Measurements from ENCODE around the gene KLHL22. TPM values are rescaled to one million over a fixed set of nuclear protein-coding genes. Genes with fewer than 3 reads are reported as not detected.

Gene KLHL22
- total and polyA plus RNA-seq, 2 donors = 11.0 to 14.2 TPM

GRCh38 chr22:20526628-20527355, 31.2 kb upstream of the KLHL22 start:
- Histone ChIP-seq H3K36me3 (ENCODE audit: control insufficient read depth in 2 of 2, insufficient read depth in 2 of 2, low read length in 1 of 2) (peaks cover 37 to 45% of the 10 kb centered on the region in 2 donors), H3K4me1 (ENCODE audit: control insufficient read depth in 2 of 2, insufficient read depth in 2 of 2, low read length in 2 of 2) (peaks cover 25 to 54% of the 10 kb centered on the region in 2 donors), H3K27ac (ENCODE audit: low read depth in 1 of 2, low read length in 1 of 2) (no peak overlapping the region), H3K9me3 (ENCODE audit: control insufficient read depth in 2 of 2, insufficient read depth in 1 of 2, low read length in 1 of 2) (no peaks in the 10 kb centered on the region), H3K27me3 (ENCODE audit: control insufficient read depth in 2 of 2, insufficient read depth in 1 of 2, low read length in 1 of 2) (no peaks in the 10 kb centered on the region), H3K4me3 (ENCODE audit: low read length in 2 of 2) (no peak overlapping the region)
- no peak for DNase-seq (ENCODE audit: low read depth in 6 of 9, low spot score in 9 of 9)
- WGBS = 96% methylated on average over 6 of the region's 6 CpGs

DNA sequence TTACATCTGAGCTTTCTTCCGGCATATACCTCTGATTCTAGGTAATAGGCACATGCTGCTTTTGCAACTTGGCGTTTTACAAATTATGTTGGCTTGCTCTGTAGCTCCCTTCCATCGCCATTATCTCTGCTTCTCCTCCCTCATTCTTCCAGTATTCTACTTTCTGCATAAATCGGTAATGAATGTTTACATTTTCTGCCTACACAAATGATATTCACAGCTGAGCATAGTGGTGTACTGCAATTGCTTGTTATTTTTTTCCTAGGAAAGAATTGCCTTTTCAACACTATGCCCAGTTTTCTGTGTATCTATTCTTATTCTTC, 30.7 kb upstream of the KLHL22 start:
- H3K36me3 ChIP-seq (ENCODE audit: control insufficient read depth in 2 of 2, insufficient read depth in 2 of 2, low read length in 1 of 2) = peaks cover 38 to 43% of the 10 kb centered on the region in 2 donors
- no peak overlapping the region for H3K27ac ChIP-seq (ENCODE audit: low read depth in 1 of 2, low read length in 1 of 2)
- peaks cover 21 to 49% of the 10 kb centered on the region in 2 donors for H3K4me1 ChIP-seq (ENCODE audit: control insufficient read depth in 2 of 2, insufficient read depth in 2 of 2, low read length in 2 of 2)
- H3K27me3 ChIP-seq (ENCODE audit: control insufficient read depth in 2 of 2, insufficient read depth in 1 of 2, low read length in 1 of 2) = no peaks in the 10 kb centered on the region
- H3K4me3 ChIP-seq (ENCODE audit: low read length in 2 of 2) = no peak overlapping the region
- 98% methylated on average over 4 of the region's 4 CpGs for WGBS
- H3K9me3 ChIP-seq (ENCODE audit: control insufficient read depth in 2 of 2, insufficient read depth in 1 of 2, low read length in 1 of 2) = no peaks in the 10 kb centered on the region
- DNase-seq (ENCODE audit: low read depth in 6 of 9, low spot score in 9 of 9) = no peak

GRCh38 chr22:20525048-20525447, 29.5 kb upstream of the KLHL22 start:
- Histone ChIP-seq H3K27me3 (ENCODE audit: control insufficient read depth in 2 of 2, insufficient read depth in 1 of 2, low read length in 1 of 2) (no peaks in the 10 kb centered on the region), H3K27ac (ENCODE audit: low read depth in 1 of 2, low read length in 1 of 2) (no peak overlapping the region), H3K4me3 (ENCODE audit: low read length in 2 of 2) (no peak overlapping the region), H3K36me3 (ENCODE audit: control insufficient read depth in 2 of 2, insufficient read depth in 2 of 2, low read length in 1 of 2) (peaks cover 39 to 40% of the 10 kb centered on the region in 2 donors), H3K4me1 (ENCODE audit: control insufficient read depth in 2 of 2, insufficient read depth in 2 of 2, low read length in 2 of 2) (peaks cover 21 to 37% of the 10 kb centered on the region in 2 donors), H3K9me3 (ENCODE audit: control insufficient read depth in 2 of 2, insufficient read depth in 1 of 2, low read length in 1 of 2) (no peaks in the 10 kb centered on the region)
- no peak for DNase-seq (ENCODE audit: low read depth in 6 of 9, low spot score in 9 of 9)
- WGBS = 97% methylated on average over 7 of the region's 7 CpGs

- Histone ChIP-seq H3K4me1 (ENCODE audit: control insufficient read depth in 2 of 2, insufficient read depth in 2 of 2, low read length in 2 of 2) (peaks cover 21 to 37% of the 10 kb centered on the region in 2 donors), H3K36me3 (ENCODE audit: control insufficient read depth in 2 of 2, insufficient read depth in 2 of 2, low read length in 1 of 2) (peaks cover 46 to 49% of the 10 kb centered on the region in 2 donors), H3K9me3 (ENCODE audit: control insufficient read depth in 2 of 2, insufficient read depth in 1 of 2, low read length in 1 of 2) (no peaks in the 10 kb centered on the region), H3K4me3 (ENCODE audit: low read length in 2 of 2) (no peak overlapping the region), H3K27me3 (ENCODE audit: control insufficient read depth in 2 of 2, insufficient read depth in 1 of 2, low read length in 1 of 2) (no peaks in the 10 kb centered on the region), H3K27ac (ENCODE audit: low read depth in 1 of 2, low read length in 1 of 2) (peak overlapping the region in 1 of 2 donors; percentile 68)
- peak in 1 of 9 donors; percentile 52 for DNase-seq (ENCODE audit: low read depth in 6 of 9, low spot score in 9 of 9)
- 1% methylated on average over 1 of the region's 1 CpG for WGBS
Observed at GRCh38 chr22:20524004-20524481, 28.4 kb upstream of the KLHL22 start.

GRCh38 chr22:20523086-20523983, 27.7 kb upstream of the KLHL22 start:
- Histone ChIP-seq H3K4me1 (ENCODE audit: control insufficient read depth in 2 of 2, insufficient read depth in 2 of 2, low read length in 2 of 2) (peaks cover 21 to 37% of the 10 kb centered on the region in 2 donors), H3K4me3 (ENCODE audit: low read length in 2 of 2) (no peak overlapping the region)

DNA sequence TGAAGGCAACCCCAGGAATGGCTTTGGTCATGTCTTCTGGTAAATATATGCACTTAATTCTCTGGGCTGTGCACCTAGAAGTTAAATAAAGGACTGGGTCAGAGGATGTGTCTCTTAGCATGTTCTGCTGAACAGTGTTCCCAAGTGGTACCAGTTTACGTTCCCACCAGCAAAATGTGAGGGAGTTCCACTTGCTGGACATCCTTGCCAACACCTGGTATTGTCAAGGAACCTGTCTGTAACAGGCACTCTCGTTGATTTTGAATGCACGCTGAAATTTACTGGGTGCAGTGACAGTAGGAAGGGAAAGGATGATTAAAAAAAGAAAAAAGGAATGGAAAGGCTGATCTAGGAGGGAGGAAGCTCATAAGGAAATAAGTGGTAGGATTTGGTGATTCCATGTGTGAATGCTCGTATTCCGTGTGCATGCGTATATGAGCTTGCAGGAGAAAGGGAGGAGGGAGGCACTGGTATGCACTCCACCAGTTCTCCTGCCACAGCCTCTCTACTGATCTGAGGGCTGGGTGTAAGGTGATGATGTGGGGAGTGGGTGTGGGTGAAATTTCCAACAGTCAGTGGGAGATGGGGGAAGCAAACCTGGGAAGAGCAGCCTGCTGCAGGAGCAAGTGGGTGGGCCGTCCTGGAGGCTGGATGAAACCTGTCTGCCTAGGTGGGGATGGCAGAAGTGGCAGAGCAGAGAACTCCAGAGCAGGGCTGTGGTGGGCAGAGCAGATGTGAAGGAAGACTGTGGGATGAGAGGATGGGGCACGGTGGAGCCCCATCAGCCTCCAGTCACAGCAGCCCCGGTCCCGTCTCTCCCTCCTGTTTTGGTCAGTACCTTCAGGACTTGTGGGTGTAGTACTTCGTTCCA, 26.8 kb upstream of the KLHL22 start:
- H3K9me3 ChIP-seq (ENCODE audit: control insufficient read depth in 2 of 2, insufficient read depth in 1 of 2, low read length in 1 of 2) = no peaks in the 10 kb centered on the region
- H3K27me3 ChIP-seq (ENCODE audit: control insufficient read depth in 2 of 2, insufficient read depth in 1 of 2, low read length in 1 of 2) = no peaks in the 10 kb centered on the region
- H3K4me3 ChIP-seq (ENCODE audit: low read length in 2 of 2) = no peak overlapping the region
- H3K36me3 ChIP-seq (ENCODE audit: control insufficient read depth in 2 of 2, insufficient read depth in 2 of 2, low read length in 1 of 2) = peaks cover 35 to 49% of the 10 kb centered on the region in 2 donors
- WGBS = 91% methylated on average over 11 of the region's 11 CpGs
- H3K27ac ChIP-seq (ENCODE audit: low read depth in 1 of 2, low read length in 1 of 2) = no peak overlapping the region
- no peak for DNase-seq (ENCODE audit: low read depth in 6 of 9, low spot score in 9 of 9)
- peaks cover 21 to 42% of the 10 kb centered on the region in 2 donors for H3K4me1 ChIP-seq (ENCODE audit: control insufficient read depth in 2 of 2, insufficient read depth in 2 of 2, low read length in 2 of 2)

More at GRCh38 chr22:20523086-20523983, 27.7 kb upstream of the KLHL22 start:
- peaks cover 44 to 45% of the 10 kb centered on the region in 2 donors for H3K36me3 ChIP-seq (ENCODE audit: control insufficient read depth in 2 of 2, insufficient read depth in 2 of 2, low read length in 1 of 2)
- DNase-seq (ENCODE audit: low read depth in 6 of 9, low spot score in 9 of 9) = peak in 2 of 9 donors; percentile 28 to 44
- WGBS = 46% methylated on average over 7 of the region's 7 CpGs
- no peaks in the 10 kb centered on the region for H3K27me3 ChIP-seq (ENCODE audit: control insufficient read depth in 2 of 2, insufficient read depth in 1 of 2, low read length in 1 of 2)
- H3K27ac ChIP-seq (ENCODE audit: low read depth in 1 of 2, low read length in 1 of 2) = peak overlapping the region; percentile 49 to 68
- H3K9me3 ChIP-seq (ENCODE audit: control insufficient read depth in 2 of 2, insufficient read depth in 1 of 2, low read length in 1 of 2) = no peaks in the 10 kb centered on the region

GRCh38 chr22:20520093-20520511, 24.5 kb upstream of the KLHL22 start:
- H3K9me3 ChIP-seq (ENCODE audit: control insufficient read depth in 2 of 2, insufficient read depth in 1 of 2, low read length in 1 of 2) = no peaks in the 10 kb centered on the region
- H3K27ac ChIP-seq (ENCODE audit: low read depth in 1 of 2, low read length in 1 of 2) = no peak overlapping the region
- no peak for DNase-seq (ENCODE audit: low read depth in 6 of 9, low spot score in 9 of 9)
- H3K4me3 ChIP-seq (ENCODE audit: low read length in 2 of 2) = no peak overlapping the region
- peaks cover 16 to 41% of the 10 kb centered on the region in 2 donors for H3K4me1 ChIP-seq (ENCODE audit: control insufficient read depth in 2 of 2, insufficient read depth in 2 of 2, low read length in 2 of 2)
- no peaks in the 10 kb centered on the region for H3K27me3 ChIP-seq (ENCODE audit: control insufficient read depth in 2 of 2, insufficient read depth in 1 of 2, low read length in 1 of 2)
- peaks cover 33 to 46% of the 10 kb centered on the region in 2 donors for H3K36me3 ChIP-seq (ENCODE audit: control insufficient read depth in 2 of 2, insufficient read depth in 2 of 2, low read length in 1 of 2)
- WGBS = 91% methylated on average over 7 of the region's 7 CpGs

GRCh38 chr22:20519558-20519957, 24.0 kb upstream of the KLHL22 start:
- no peak overlapping the region for H3K27ac ChIP-seq (ENCODE audit: low read depth in 1 of 2, low read length in 1 of 2)
- peaks cover 38 to 49% of the 10 kb centered on the region in 2 donors for H3K36me3 ChIP-seq (ENCODE audit: control insufficient read depth in 2 of 2, insufficient read depth in 2 of 2, low read length in 1 of 2)
- WGBS = 96% methylated on average over 4 of the region's 4 CpGs

More at GRCh38 chr22:20519558-20519957, 24.0 kb upstream of the KLHL22 start:
- no peak overlapping the region for H3K4me3 ChIP-seq (ENCODE audit: low read length in 2 of 2)
- no peak for DNase-seq (ENCODE audit: low read depth in 6 of 9, low spot score in 9 of 9)
- H3K9me3 ChIP-seq (ENCODE audit: control insufficient read depth in 2 of 2, insufficient read depth in 1 of 2, low read length in 1 of 2) = no peaks in the 10 kb centered on the region
- no peaks in the 10 kb centered on the region for H3K27me3 ChIP-seq (ENCODE audit: control insufficient read depth in 2 of 2, insufficient read depth in 1 of 2, low read length in 1 of 2)
- H3K4me1 ChIP-seq (ENCODE audit: control insufficient read depth in 2 of 2, insufficient read depth in 2 of 2, low read length in 2 of 2) = peaks cover 18 to 39% of the 10 kb centered on the region in 2 donors

Measured in thymus (tissue), 11 donors.